HepG2 (cell line): ENCODE results near the gene CLASRP. TPM values are rescaled to one million over a fixed set of nuclear protein-coding genes. Genes with fewer than 3 reads are reported as not detected.

Experiments
- ATAC-seq: fragments of 200-7000 bp; cut with Tn5 transposase; 3 replicates; pipeline ENCODE4 v1.9.1; 2020; ENCODE audit warnings: mild to moderate bottlenecking, moderate library complexity
- BruUV-seq: library from RNA; stranded (reverse); fragments of 400-500 nt; replicated peaks from 2 replicates; lab custom pipeline; 2021; lab: Mats Ljungman, UMichigan
- CTCF ChIA-PET: fragments of 300-600 bp; formaldehyde crosslinking; extraction: SDS; loops from one replicate; lab custom pipeline; 2021; ENCODE audit warnings: low total read pairs, inconsistent platforms, low intra/inter-chr PET ratio; lab: Yijun Ruan, JAX
- POLR2A ChIA-PET: fragments of 350-600 bp; sonication (Branson Sonifier 250); formaldehyde crosslinking; loops from one replicate; lab custom pipeline; 2020; ENCODE audit warnings: antibody characterized with exemption, inconsistent platforms; lab: Yijun Ruan, JAX
- DNase-seq: peaks from one replicate; pipeline ENCODE4 v3.0.0-alpha.2; 2015; ENCODE audit warnings: low spot score
- FAIRE-seq: peaks from 3 replicates; lab custom pipeline; 2011; peaks lifted over from hg19 to GRCh38; lab: Jason Lieb, UNC
- H2AFZ ChIP-seq: one replicate; pipeline ENCODE4 v1.6.1; 2011; ENCODE audit warnings: low read length, inconsistent platforms
- H3K27ac ChIP-seq: fragments of 300-600 bp; 3 replicates; pipeline ENCODE4 v1.8.0; 2011; ENCODE audit warnings: mixed run types, mild to moderate bottlenecking, mixed read lengths, low read length, inconsistent platforms; ENCODE audit not compliant: insufficient read depth; ENCODE audit errors: extremely low read length
- H3K27me3 ChIP-seq, 2 experiments: fragments of 200-600 bp in 1 of 2; 2 replicates in 1 of 2; 3 replicates in 1 of 2; pipeline versions ENCODE4 v1.6.0 to v1.8.0; 2011; ENCODE audit warnings: low read length in 2 of 2, mild to moderate bottlenecking in 2 of 2, moderate library complexity in 2 of 2, inconsistent platforms in 1 of 2; ENCODE audit not compliant: insufficient read depth in 2 of 2, control insufficient read depth in 1 of 2
- H3K36me3 ChIP-seq, 2 experiments: fragments of 200-600 bp in 1 of 2; replicated peaks in 1 of 2; 2 replicates in 1 of 2; 3 replicates in 1 of 2; pipeline versions ENCODE4 v1.5.1 to v1.8.0; 2011; ENCODE audit warnings: low read length in 2 of 2, inconsistent platforms in 1 of 2; ENCODE audit not compliant: insufficient read depth in 2 of 2, control insufficient read depth in 1 of 2
- H3K4me1 ChIP-seq: 2 replicates; pipeline ENCODE4 v1.5.1; 2012; ENCODE audit warnings: low read length, inconsistent platforms; ENCODE audit not compliant: insufficient read depth
- H3K4me2 ChIP-seq: 2 replicates; pipeline ENCODE4 v1.6.0; 2011; ENCODE audit warnings: low read depth, low read length, inconsistent platforms
- H3K4me3 ChIP-seq, 3 experiments: fragments of 200-600 bp in 1 of 3; sonication (generic), shearing (Covaris generic) in 1 of 3; replicated peaks in 1 of 3; 2 replicates each; pipeline ENCODE4 v1.5.1; 2011 to 2016; ENCODE audit warnings: low read length in 3 of 3, inconsistent platforms in 2 of 3, low read depth in 2 of 3, mild to moderate bottlenecking in 2 of 3, control low read depth in 1 of 3, mixed read lengths in 1 of 3; ENCODE audit not compliant: insufficient read depth in 1 of 3
- H3K79me2 ChIP-seq: one replicate; pipeline ENCODE4 v1.6.1; 2011; ENCODE audit warnings: low read length, inconsistent platforms; ENCODE audit not compliant: insufficient read depth
- H3K9ac ChIP-seq: 2 replicates; pipeline ENCODE4 v1.6.0; 2011; ENCODE audit warnings: mild to moderate bottlenecking, low read depth, low read length, inconsistent platforms; ENCODE audit not compliant: insufficient read depth
- H3K9me3 ChIP-seq: 2 replicates; pipeline ENCODE4 v1.5.1; 2012; ENCODE audit warnings: mild to moderate bottlenecking, low read length
- H4K20me1 ChIP-seq: 2 replicates; pipeline ENCODE4 v1.6.0; 2011; ENCODE audit warnings: inconsistent platforms, mild to moderate bottlenecking, low read length, moderate library complexity; ENCODE audit not compliant: insufficient read depth
- ARID3A ChIP-seq: IDR thresholded peaks from 2 replicates; pipeline ENCODE4 v1.6.1; 2012; ENCODE audit warnings: low read depth, low read length, improper control_type of control experiment
- CEBPG ChIP-seq: IDR thresholded peaks from 2 replicates; pipeline ENCODE4 v1.6.1; 2016
- GABPB1 ChIP-seq: IDR thresholded peaks from 2 replicates; pipeline ENCODE4 v1.6.1; 2016; ENCODE audit warnings: mild to moderate bottlenecking, missing genetic modification reagents, moderate library complexity, missing compliant biosample characterization
- HNRNPK ChIP-seq: fragments of 200-400 bp; formaldehyde crosslinking; IDR thresholded peaks from 2 replicates; pipeline ENCODE4 v1.6.1; 2018; ENCODE audit warnings: low read length, low read depth, moderate library complexity, mild to moderate bottlenecking; ENCODE audit not compliant: poor library complexity, severe bottlenecking
- IKZF1 ChIP-seq: fragments of 450-650 bp; IDR thresholded peaks from 2 replicates; pipeline ENCODE4 v1.7.1; 2016
- IRX3 ChIP-seq: sonication (generic); formaldehyde crosslinking; IDR thresholded peaks from 2 replicates; pipeline ENCODE4 v1.8.1; 2023; ENCODE audit warnings: mild to moderate bottlenecking, low read depth, missing genetic modification reagents, borderline replicate concordance
- ISL2 ChIP-seq: sonication (generic); formaldehyde crosslinking; IDR thresholded peaks from 2 replicates; pipeline ENCODE4 v1.5.0; 2020; ENCODE audit warnings: missing genetic modification reagents
- KDM4B ChIP-seq: sonication (generic); formaldehyde crosslinking; IDR thresholded peaks from 2 replicates; pipeline ENCODE4 v1.4.0; 2020; ENCODE audit warnings: missing genetic modification reagents
- NR2F6 ChIP-seq, 2 experiments: IDR thresholded peaks; 2 replicates each; pipeline ENCODE4 v1.6.1; 2016; ENCODE audit warnings: antibody characterized with exemption in 1 of 2, mild to moderate bottlenecking in 1 of 2
- PHB2 ChIP-seq: fragments of 450-650 bp; IDR thresholded peaks from 2 replicates; pipeline ENCODE4 v1.6.1; 2018; ENCODE audit not compliant: partially characterized antibody
- PHF5A ChIP-seq: IDR thresholded peaks from one replicate; pipeline ENCODE4 v1.6.1; 2018; ENCODE audit warnings: low read depth, missing genetic modification reagents; ENCODE audit not compliant: unreplicated experiment
- POLR2A ChIP-seq, 2 experiments: IDR thresholded peaks; 2 replicates each; pipeline ENCODE4 v1.6.1; 2011; ENCODE audit warnings: low read depth in 2 of 2, low read length in 2 of 2, mild to moderate bottlenecking in 1 of 2, moderate library complexity in 1 of 2; ENCODE audit not compliant: insufficient read depth in 1 of 2
- RARA ChIP-seq: IDR thresholded peaks from 2 replicates; pipeline ENCODE4 v1.6.1; 2016; ENCODE audit warnings: missing genetic modification reagents, missing compliant biosample characterization
- ZFP90 ChIP-seq: sonication (generic); formaldehyde crosslinking; IDR thresholded peaks from 2 replicates; pipeline ENCODE4 v1.8.0; 2022; ENCODE audit warnings: missing genetic modification reagents, mild to moderate bottlenecking, inconsistent platforms, borderline replicate concordance
- ZNF253 ChIP-seq: sonication (generic); formaldehyde crosslinking; IDR thresholded peaks from 2 replicates; pipeline ENCODE4 v1.8.0; 2022; ENCODE audit warnings: mild to moderate bottlenecking, missing genetic modification reagents, borderline replicate concordance
- ZNF737 ChIP-seq: sonication (generic); formaldehyde crosslinking; IDR thresholded peaks from 2 replicates; pipeline ENCODE4 v1.5.0; 2020; ENCODE audit warnings: missing genetic modification reagents, mild to moderate bottlenecking, borderline replicate concordance
- ZSCAN25 ChIP-seq: sonication (generic); formaldehyde crosslinking; IDR thresholded peaks from 2 replicates; pipeline ENCODE4 v1.8.0; 2022; ENCODE audit warnings: mild to moderate bottlenecking, missing genetic modification reagents
- whole genome bisulfite sequencing: methylation state at CpG from one replicate; pipeline ENCODE4 v1.1.6; 2017; ENCODE audit warnings: low lambda C conversion rate; 5-methylcytosine and 5-hydroxymethylcytosine counted together
- in situ Hi-C: cut with HindIII; loops from 2 replicates; pipeline ENCODE4 v1.10.0; 2017; ENCODE audit warnings: low pct_unique_long_range_greater_than_20kb; ENCODE audit not compliant: extremely low pct_ligation_motif_present
- intact Hi-C: fragments of 100-400 bp; cut with micrococcal nuclease; formaldehyde crosslinking; loops from one replicate; pipeline ENCODE4 v1.10.0; 2022; ENCODE audit not compliant: unreplicated experiment
- polyA plus RNA-seq, 8 experiments: library from polyadenylated mRNA; depleted of rRNA in 3 of 8; stranded (reverse) in 7 of 8; unstranded in 1 of 8; fragments of >200 nt; fragmentation: Illumina TruSeq in 4 of 8; extraction: Trizol in 4 of 8; gene quantifications; 2 replicates each; pipeline versions ENCODE4 v1.2.1 to v1.2.3, GENCODE V29; 2011 to 2016; ENCODE audit warnings: low read depth in 4 of 8, missing spikeins in 1 of 8, mixed read lengths in 1 of 8; ENCODE audit not compliant: insufficient read depth in 1 of 8
- total RNA-seq, 5 experiments: library from RNA; depleted of rRNA; stranded (reverse); fragments of >200 nt; fragmentation: Illumina TruSeq; extraction: Trizol; gene quantifications; 2 replicates each; pipeline ENCODE4 v1.2.3, GENCODE V29; 2016; ENCODE audit warnings: low read depth in 1 of 5
- TF ChIP-seq, protein P1 (sequence below): IDR thresholded peaks from 2 replicates; pipeline ENCODE4 v1.4.0; 2020; ENCODE audit warnings: mild to moderate bottlenecking, missing genetic modification reagents

Gene CLASRP
- total and polyA plus RNA-seq, 2 of the 13 experiments (the other 11 are each of a cell fraction or from before 2014, with no cell fraction given): 32.0 to 51.4 TPM

- TF ChIP-seq, protein P1, sequence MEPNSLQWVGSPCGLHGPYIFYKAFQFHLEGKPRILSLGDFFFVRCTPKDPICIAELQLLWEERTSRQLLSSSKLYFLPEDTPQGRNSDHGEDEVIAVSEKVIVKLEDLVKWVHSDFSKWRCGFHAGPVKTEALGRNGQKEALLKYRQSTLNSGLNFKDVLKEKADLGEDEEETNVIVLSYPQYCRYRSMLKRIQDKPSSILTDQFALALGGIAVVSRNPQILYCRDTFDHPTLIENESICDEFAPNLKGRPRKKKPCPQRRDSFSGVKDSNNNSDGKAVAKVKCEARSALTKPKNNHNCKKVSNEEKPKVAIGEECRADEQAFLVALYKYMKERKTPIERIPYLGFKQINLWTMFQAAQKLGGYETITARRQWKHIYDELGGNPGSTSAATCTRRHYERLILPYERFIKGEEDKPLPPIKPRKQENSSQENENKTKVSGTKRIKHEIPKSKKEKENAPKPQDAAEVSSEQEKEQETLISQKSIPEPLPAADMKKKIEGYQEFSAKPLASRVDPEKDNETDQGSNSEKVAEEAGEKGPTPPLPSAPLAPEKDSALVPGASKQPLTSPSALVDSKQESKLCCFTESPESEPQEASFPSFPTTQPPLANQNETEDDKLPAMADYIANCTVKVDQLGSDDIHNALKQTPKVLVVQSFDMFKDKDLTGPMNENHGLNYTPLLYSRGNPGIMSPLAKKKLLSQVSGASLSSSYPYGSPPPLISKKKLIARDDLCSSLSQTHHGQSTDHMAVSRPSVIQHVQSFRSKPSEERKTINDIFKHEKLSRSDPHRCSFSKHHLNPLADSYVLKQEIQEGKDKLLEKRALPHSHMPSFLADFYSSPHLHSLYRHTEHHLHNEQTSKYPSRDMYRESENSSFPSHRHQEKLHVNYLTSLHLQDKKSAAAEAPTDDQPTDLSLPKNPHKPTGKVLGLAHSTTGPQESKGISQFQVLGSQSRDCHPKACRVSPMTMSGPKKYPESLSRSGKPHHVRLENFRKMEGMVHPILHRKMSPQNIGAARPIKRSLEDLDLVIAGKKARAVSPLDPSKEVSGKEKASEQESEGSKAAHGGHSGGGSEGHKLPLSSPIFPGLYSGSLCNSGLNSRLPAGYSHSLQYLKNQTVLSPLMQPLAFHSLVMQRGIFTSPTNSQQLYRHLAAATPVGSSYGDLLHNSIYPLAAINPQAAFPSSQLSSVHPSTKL (CRISPR knock-in tag): no peak; the same call in 1 of the 2 replicates
- TF ChIP-seq POLR2A (IDR thresholded peaks at IDR 0.05; ENCODE audit: insufficient read depth in 1 of 2, low read depth in 2 of 2, low read length in 2 of 2) (no peak; a peak in 1 of 4 replicates), ZNF737 (CRISPR knock-in tag) (no peak)
These were observed 58.6 kb downstream of the CLASRP start (continued) for GRCh38 chr19:45097450-45097775.

DNA sequence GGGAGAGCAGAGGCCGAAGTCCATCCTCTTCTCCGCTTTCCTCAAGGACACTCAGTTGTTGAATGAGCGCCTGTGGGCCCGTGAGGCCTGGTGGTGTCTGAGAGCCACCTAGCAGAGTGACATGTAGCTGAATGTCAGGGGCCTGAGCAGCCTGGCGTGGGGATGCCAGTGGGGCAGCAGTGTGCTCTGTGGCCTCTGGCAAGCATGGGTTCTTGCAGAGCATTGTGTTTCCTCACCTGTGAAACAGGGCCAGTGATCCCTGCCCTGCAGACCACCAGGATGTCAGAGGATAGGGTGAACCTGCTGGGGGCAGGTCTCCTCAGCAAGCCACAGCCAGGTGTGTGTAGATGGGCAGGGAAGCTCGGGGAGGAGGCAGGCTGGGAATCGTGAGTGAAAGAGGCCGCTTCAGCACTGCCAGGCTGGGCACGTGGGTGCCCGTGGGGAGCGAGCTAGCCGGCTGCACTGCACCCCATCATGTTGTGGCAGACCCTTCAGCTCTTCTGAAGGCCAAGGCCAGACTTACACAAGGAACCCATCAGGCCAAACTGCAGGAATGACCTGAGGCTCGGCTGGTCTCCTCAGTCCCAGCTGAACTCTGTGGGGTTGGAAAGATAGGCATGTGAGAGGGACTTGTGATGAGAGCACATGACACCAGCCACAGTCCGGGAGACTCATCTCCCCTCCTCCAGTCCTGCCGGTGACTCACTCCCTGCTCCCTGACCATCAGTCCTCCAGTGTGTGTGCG is 59.1 kb downstream of the CLASRP start:
- ChIA-PET CTCF (no interaction called here), POLR2A (interaction anchor here (0.5 to 3.2 kb wide), 14 partner anchors 15 to 301 kb away, joined by 3 to 13 read pairs (median 5); partner anchors contain the start of genes BLOC1S3, CLASRP, CLPTM1 and GEMIN7)
- in situ Hi-C loops (no loop called here), intact Hi-C loops (no loop called here)
- DNase-seq: peak; percentile 90
- Histone ChIP-seq H3K9me3 (no peaks in the 10 kb centered on the region), H3K79me2 (peaks cover 98% of the 10 kb centered on the region), H2AFZ (no peak overlapping the region), H3K27ac (peak overlapping the region; percentile 74), H3K4me2 (peak overlapping the region; percentile 85), H3K4me1 (peaks cover 92% of the 10 kb centered on the region), H4K20me1 (peaks cover 14% of the 10 kb centered on the region), H3K36me3 (peaks cover 0 to 5% of the 10 kb centered on the region in 2 experiments; a peak in 3 of 5 replicates), H3K4me3 (peak overlapping the region; percentile 4 to 58 (median 5); a peak in 5 of 6 replicates), H3K27me3 (no peaks in the 10 kb centered on the region; a peak in 1 of 5 replicates), H3K9ac (peak overlapping the region; percentile 69)
- ATAC-seq: peak; percentile 82
- peak; percentile 96 for FAIRE-seq
- WGBS: 0% methylated on average over 4 of the region's 16 CpGs
- BruUV-seq: TSS peak; percentile 51
- peak; percentile 80; the same call in 1 of the 2 replicates for TF ChIP-seq ZFP90
- no peak; the same call in 1 of the 2 replicates for TF ChIP-seq GABPB1
- no peak for TF ChIP-seq HNRNPK
- TF ChIP-seq RARA (CRISPR knock-in tag): 0 out of 2 replicates have a peak, but pooled peaks have one; percentile 27
- TF ChIP-seq ARID3A: no peak; the same call in 1 of the 2 replicates
- no peak for TF ChIP-seq PHF5A (CRISPR knock-in tag)
- no peak for TF ChIP-seq ZNF253
- no peak for TF ChIP-seq IKZF1
- no peak for TF ChIP-seq CEBPG (CRISPR knock-in tag)
- no peak for TF ChIP-seq PHB2
- TF ChIP-seq ZSCAN25 (CRISPR knock-in tag): no peak
- TF ChIP-seq IRX3 (CRISPR knock-in tag): no peak
- TF ChIP-seq ISL2 (CRISPR knock-in tag): no peak
- TF ChIP-seq KDM4B: no peak; the same call in 1 of the 2 replicates
- no peak for TF ChIP-seq NR2F6 (IDR thresholded peaks at IDR 0.05)
- TF ChIP-seq NR2F6 (CRISPR knock-in tag; IDR thresholded peaks at IDR 0.05): no peak
